ENCODE data around the gene NDUFV3. TPM values are rescaled to one million over a fixed set of nuclear protein-coding genes. Genes with fewer than 3 reads are reported as not detected.

NDUFV3 gene
- polyA plus RNA-seq, 1 of the 3 experiments (the other 2 are of a cell fraction) = 32.9 TPM

- TF ChIP-seq TAF1 (IDR thresholded peaks at IDR 0.05; ENCODE audit: borderline replicate concordance, low read depth, low read length) (peak; percentile 93), FOXM1 (IDR thresholded peaks at IDR 0.05; ENCODE audit: low read depth) (no peak), ELF1 (IDR thresholded peaks at IDR 0.05) (peak; percentile 94), SMC3 (IDR thresholded peaks at IDR 0.05; ENCODE audit: low read depth, low read length) (no peak), RFX5 (IDR thresholded peaks at IDR 0.05; ENCODE audit: low read length) (no peak), NRF1 (IDR thresholded peaks at IDR 0.05; ENCODE audit: low read depth, low read length) (peak; percentile 99), REST (IDR thresholded peaks at IDR 0.05; ENCODE audit: low read depth, low read length) (0 out of 2 replicates have a peak, but pooled peaks have one; percentile 34), TEAD4 (IDR thresholded peaks at IDR 0.05; ENCODE audit: borderline replicate concordance, insufficient read depth) (no peak), IRF3 (IDR thresholded peaks at IDR 0.05; ENCODE audit: low read depth, low read length) (no peak), USF1 (IDR thresholded peaks at IDR 0.05; ENCODE audit: borderline replicate concordance, low read depth) (peak; percentile 89), TCF12 (IDR thresholded peaks at IDR 0.05) (no peak), POLR2AphosphoS5 (IDR thresholded peaks at IDR 0.05; ENCODE audit: low read depth, low read length) (peak; percentile 99), RCOR1 (IDR thresholded peaks at IDR 0.05; ENCODE audit: low read length) (peak; percentile 37; the same call in 1 of the 2 replicates), MXI1 (IDR thresholded peaks at IDR 0.05; ENCODE audit: low read depth, low read length) (peak; percentile 99), CHD2 (IDR thresholded peaks at IDR 0.05; ENCODE audit: low read length, partially characterized antibody) (peak; percentile 61), MAX (IDR thresholded peaks at IDR 0.05; ENCODE audit: low read depth) (peak; percentile 99)
Measured at GRCh38 chr21:42878993-42879787, 13.9 kb upstream of the NDUFV3 start, which contains the start of gene WDR4 (continued).

Data from SK-N-SH (cell line).